Measurements from ENCODE around the gene SMIM11. TPM values are rescaled to one million over a fixed set of nuclear protein-coding genes. Genes with fewer than 3 reads are reported as not detected.
"Not testable (repeated sequence)": the region's sequence is repeated elsewhere in the genome, so short reads cannot be mapped to it uniquely, and the experiment has no call there.

Gene SMIM11
- total RNA-seq, 3 donors from 2014 or later: 1.7 to 12.1 (median 3.8) TPM

DNA sequence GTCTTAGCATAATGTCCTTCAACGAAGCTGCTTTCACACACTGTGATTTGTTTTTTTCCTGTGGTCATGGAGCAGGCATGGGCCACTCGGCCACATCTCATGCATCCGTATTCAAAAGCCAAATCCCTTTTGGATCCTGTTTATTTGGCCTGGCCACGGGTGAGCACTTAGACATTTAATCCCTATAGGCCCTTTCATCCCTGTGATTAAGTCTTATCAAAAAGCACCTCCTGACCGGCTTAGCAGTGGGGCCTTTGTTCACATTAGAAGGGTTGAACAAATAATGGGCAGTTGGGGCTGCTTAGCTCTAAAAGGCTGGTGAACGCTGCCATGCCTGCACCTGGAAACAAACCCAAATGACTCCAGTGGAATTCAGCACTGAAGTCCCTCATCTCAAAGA lies 9.5 kb upstream of the SMIM11 start:
- no peak overlapping the region for H3K4me3 ChIP-seq
- no peaks in the 10 kb centered on the region for H3K9me3 ChIP-seq
- TF ChIP-seq, protein P1, sequence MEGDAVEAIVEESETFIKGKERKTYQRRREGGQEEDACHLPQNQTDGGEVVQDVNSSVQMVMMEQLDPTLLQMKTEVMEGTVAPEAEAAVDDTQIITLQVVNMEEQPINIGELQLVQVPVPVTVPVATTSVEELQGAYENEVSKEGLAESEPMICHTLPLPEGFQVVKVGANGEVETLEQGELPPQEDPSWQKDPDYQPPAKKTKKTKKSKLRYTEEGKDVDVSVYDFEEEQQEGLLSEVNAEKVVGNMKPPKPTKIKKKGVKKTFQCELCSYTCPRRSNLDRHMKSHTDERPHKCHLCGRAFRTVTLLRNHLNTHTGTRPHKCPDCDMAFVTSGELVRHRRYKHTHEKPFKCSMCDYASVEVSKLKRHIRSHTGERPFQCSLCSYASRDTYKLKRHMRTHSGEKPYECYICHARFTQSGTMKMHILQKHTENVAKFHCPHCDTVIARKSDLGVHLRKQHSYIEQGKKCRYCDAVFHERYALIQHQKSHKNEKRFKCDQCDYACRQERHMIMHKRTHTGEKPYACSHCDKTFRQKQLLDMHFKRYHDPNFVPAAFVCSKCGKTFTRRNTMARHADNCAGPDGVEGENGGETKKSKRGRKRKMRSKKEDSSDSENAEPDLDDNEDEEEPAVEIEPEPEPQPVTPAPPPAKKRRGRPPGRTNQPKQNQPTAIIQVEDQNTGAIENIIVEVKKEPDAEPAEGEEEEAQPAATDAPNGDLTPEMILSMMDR (IDR thresholded peaks at IDR 0.05): no peak
- DNase-seq (no peak), ATAC-seq (no peak)
- H3K4me1 ChIP-seq (ENCODE audit: low read depth): no peaks in the 10 kb centered on the region
- intact Hi-C loops (cut with DNase I, micrococcal nuclease): no loop called here
- H3K36me3 ChIP-seq (ENCODE audit: low read depth): no peaks in the 10 kb centered on the region

DNA sequence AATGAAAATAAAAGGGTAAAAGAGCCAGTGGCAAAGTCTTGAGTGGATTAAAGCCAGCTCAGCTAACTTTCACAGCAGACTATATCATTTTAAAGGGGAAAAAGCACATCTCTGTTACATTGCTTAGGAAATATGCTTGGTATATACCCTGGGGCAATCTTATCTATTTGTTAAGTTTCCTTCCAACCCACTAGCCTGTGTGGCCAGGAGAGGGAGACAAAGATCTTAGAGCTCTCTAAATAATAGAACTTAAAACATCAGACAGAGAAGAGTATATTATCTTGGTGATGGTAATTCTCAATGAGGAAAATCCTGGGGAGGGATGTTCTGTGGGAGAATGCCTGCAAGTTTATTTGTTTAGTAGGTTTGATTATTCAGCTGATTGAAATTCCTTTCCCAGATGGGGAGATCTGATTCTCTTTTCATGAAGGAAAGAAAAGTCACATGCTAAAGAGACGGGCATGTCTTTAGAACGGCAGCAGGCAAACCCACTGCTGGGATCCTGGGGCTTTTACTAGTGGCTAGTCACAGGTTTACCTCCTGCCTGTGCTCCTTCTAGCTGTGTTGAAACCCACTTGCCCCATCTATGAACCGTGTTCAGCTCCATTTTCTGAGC lies 7.9 kb upstream of the SMIM11 start:
- Histone ChIP-seq H3K9me3 (no peaks in the 10 kb centered on the region), H3K4me1 (ENCODE audit: low read depth) (no peaks in the 10 kb centered on the region), H3K36me3 (ENCODE audit: low read depth) (no peaks in the 10 kb centered on the region), H3K4me3 (no peak overlapping the region)
- ATAC-seq: peak; percentile 71
- intact Hi-C loops (cut with DNase I, micrococcal nuclease): no loop called here
- TF ChIP-seq, protein P1 (IDR thresholded peaks at IDR 0.05): peak; percentile 39
- peak in 1 of 3 donors; percentile 74 for DNase-seq

DNA sequence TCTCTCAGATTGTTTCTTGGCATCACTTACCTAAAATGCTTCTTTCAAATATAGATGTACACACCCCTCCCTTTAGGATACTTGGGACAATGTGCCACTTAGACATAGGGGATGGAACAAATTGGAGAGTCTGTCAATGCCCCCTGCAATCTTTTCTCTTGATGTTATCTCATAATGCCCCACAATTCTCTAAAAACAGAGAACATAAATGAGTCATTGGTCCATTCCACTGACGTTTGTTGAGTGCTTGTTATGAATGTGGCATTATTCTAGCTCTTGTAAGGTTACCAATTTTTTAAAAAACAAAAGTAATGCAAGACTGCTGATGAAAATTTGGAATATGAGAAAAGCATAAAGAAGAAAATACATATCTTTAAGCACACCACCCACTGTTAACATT lies 5.6 kb upstream of the SMIM11 start:
- ATAC-seq (no peak), DNase-seq (no peak)
- no peaks in the 10 kb centered on the region for H3K36me3 ChIP-seq (ENCODE audit: low read depth)
- intact Hi-C loops (cut with DNase I, micrococcal nuclease): no loop called here
- TF ChIP-seq, protein P1 (IDR thresholded peaks at IDR 0.05): no peak
- H3K4me1 ChIP-seq (ENCODE audit: low read depth): no peaks in the 10 kb centered on the region
- no peak overlapping the region for H3K4me3 ChIP-seq
- H3K9me3 ChIP-seq: no peaks in the 10 kb centered on the region

DNA sequence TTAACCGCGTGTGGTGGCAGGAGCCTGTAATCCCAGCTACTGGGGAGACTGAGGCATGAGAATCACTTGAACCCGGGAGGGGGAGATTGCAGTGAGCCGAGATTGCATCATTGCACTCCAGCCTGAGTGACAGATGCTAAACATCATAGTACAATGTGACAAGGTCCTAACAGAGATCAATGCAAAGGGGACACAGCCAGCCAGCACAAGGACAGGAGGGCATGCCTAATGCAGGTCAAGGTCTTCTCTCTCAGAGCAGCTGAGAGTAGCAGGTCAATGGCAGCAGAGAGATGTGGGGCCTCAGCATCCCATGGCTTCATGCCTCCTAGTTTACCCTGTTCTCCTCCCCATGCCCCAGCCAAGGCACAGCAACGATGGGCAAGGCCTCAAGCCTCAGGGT lies 3.0 kb upstream of the SMIM11 start:
- TF ChIP-seq, protein P1 (IDR thresholded peaks at IDR 0.05): no peak
- DNase-seq (no peak), ATAC-seq (no peak)
- Histone ChIP-seq H3K4me3 (no peak overlapping the region), H3K9me3 (no peaks in the 10 kb centered on the region), H3K36me3 (ENCODE audit: low read depth) (no peaks in the 10 kb centered on the region), H3K4me1 (ENCODE audit: low read depth) (no peaks in the 10 kb centered on the region)
- intact Hi-C loops (cut with DNase I, micrococcal nuclease): no loop called here

DNA sequence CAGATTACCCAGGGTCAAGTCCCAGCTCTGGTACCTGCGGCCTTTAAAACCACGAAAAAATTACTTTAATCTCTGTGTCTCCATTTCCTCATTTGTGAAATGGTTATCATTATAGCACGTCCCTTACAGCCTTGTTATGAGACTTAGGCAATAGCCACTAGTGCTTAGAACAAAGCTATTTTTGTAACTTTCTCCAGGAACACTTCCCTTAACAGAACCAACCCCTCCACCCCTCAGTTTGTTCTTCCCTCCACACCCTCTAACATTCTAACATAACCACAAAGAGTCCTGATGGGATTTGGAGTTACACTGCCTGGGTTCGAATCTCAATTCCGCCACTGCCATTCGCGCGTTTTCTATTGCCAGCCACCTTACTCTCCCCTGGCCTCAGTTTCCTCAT lies 845 bp upstream of the SMIM11 start:
- H3K36me3 ChIP-seq (ENCODE audit: low read depth); intact Hi-C loops (cut with DNase I, micrococcal nuclease); DNase-seq; H3K4me1 ChIP-seq (ENCODE audit: low read depth); H3K4me3 ChIP-seq; H3K9me3 ChIP-seq: not testable (repeated sequence)
- peak; percentile 16 for ATAC-seq

DNA sequence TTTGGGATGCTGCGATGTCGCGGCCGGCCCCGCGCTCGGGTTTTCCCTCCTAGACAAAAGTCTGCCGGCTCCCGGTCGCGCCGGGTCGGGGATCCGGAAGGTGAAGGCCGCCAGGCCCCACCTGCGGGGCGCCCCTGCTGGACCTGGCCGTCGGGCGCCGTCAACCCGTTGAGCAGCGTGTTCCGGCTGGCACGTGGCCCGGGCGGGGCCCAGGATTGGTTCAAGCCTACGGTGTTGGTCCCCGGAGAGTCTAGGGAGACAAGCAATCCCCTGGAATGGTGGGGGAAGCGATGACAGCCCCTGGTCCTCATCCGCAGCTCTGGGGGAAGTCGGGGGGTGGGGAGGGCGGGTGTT lies 289 bp downstream of the SMIM11 start:
- H3K4me3 ChIP-seq; intact Hi-C loops (cut with DNase I, micrococcal nuclease): not testable (repeated sequence)

DNA sequence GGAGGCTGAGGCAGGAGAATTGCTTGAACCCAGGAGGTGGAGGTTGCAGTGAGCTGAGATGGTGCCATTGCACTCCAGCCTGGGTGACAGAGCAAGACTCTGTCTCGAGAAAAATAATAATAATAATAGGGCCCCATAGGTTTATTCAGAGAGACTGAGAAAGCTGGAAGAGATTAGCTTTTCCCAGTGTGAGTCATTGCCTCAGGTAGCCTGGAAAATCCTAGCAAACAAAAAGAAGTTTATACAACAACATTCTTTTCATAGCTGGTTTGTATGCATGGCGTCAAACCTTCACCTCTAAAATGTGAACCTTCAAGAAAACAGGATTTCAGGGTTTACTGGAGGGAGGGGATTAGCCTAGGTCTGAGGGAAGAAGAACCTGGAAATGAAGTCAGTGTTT lies 7.8 kb downstream of the SMIM11 start:
- H3K36me3 ChIP-seq (ENCODE audit: low read depth); H3K4me1 ChIP-seq (ENCODE audit: low read depth); DNase-seq; intact Hi-C loops (cut with DNase I, micrococcal nuclease); H3K9me3 ChIP-seq; ATAC-seq; H3K4me3 ChIP-seq: not testable (repeated sequence)

More for the DNA sequence above, 289 bp downstream of the SMIM11 start:
- H3K36me3 ChIP-seq (ENCODE audit: low read depth); H3K9me3 ChIP-seq; DNase-seq; H3K4me1 ChIP-seq (ENCODE audit: low read depth): not testable (repeated sequence)
- peak; percentile 80 for ATAC-seq

DNA sequence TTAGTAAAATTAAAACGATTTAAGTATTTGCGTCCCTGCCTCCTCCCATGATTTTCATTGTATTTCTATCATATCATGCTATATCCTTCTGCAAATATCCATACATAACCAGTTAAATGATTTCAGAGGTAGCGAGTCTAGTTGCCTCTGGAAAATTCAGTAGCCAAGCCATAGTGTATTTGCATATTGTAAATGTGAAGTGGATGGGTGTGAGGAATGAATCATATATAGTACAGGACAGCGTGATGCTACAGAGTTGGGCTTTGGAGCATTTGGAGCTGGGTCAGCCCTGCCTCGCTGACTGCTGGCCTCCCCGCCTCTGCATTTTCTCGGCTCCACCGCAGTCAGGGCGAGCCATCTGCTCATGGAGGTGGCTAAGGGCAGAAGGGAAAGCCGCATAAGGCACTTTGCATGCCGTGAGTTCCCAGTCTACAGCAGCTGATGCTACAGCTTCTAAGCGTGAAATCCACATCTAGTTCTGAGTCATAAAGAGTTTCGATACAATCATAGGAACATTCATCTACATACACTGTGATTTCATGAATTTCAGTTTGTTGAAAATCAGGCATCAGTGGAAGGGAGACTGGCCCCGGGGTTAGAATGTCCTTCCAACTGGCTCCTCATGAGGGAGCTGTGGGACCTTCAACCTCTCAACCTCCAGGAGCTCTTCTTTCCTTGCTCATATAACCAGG lies 8.6 kb downstream of the SMIM11 start:
- H3K4me3 ChIP-seq; DNase-seq; H3K9me3 ChIP-seq; ATAC-seq; intact Hi-C loops (cut with DNase I, micrococcal nuclease); H3K36me3 ChIP-seq (ENCODE audit: low read depth); H3K4me1 ChIP-seq (ENCODE audit: low read depth): not testable (repeated sequence)

DNA sequence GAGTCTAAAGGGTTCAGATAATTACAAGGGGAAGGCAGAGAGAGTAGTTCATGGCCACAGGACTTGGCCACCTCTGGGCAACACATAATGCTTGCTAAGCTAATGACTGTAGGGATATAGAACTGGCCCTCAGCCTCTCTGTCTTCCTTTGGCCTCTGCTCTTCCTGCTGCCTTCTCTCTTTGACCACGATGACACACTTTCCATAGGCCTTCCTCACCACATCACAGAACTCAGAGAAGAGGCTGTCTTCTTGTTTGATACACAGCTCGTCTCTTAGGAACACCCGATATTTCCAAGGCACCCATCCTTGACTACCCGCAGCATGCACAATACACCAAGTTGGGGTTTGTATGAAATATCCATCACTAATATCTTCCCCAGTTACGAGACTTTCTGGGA lies 25.2 kb downstream of the SMIM11 start:
- DNase-seq; ATAC-seq; H3K4me3 ChIP-seq; H3K36me3 ChIP-seq (ENCODE audit: low read depth); H3K4me1 ChIP-seq (ENCODE audit: low read depth); intact Hi-C loops (cut with DNase I, micrococcal nuclease); H3K9me3 ChIP-seq: not testable (repeated sequence)

DNA sequence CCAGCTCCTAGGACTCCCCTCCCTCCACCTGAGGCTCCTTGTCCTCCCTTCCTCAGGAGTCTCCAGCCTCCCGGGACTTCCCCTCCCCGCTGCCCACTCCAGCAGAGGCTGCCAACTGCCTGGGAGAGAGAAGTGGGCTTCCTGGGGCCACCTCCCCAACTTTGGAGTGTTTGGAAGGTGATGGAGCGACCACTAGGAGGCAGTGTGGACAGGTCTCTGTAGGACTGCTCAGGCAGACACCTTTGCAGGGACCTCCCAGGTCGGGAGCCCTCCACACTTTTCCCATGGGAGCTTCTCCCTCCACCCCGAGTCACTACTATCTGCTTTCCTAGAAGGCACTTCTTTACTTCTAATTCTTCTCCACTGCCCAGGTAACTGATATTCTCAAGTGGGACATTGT lies 29.4 kb downstream of the SMIM11 start:
- H3K36me3 ChIP-seq (ENCODE audit: low read depth); intact Hi-C loops (cut with DNase I, micrococcal nuclease); H3K4me3 ChIP-seq; H3K9me3 ChIP-seq; ATAC-seq; DNase-seq; H3K4me1 ChIP-seq (ENCODE audit: low read depth): not testable (repeated sequence)
